ENCODE measurements around the gene FZD7. TPM values are rescaled to one million over a fixed set of nuclear protein-coding genes. Genes with fewer than 3 reads are reported as not detected.
A peak's percentile ranks its signal among the peaks of the same experiment; 100 is the strongest.

Gene FZD7
- total RNA-seq, 1 donor from 2014 or later = 35.2 TPM

GRCh38 chr2:201996679-201997314 is 36.9 kb upstream of the FZD7 start:
- H3K4me3 ChIP-seq = no peak overlapping the region
- TF ChIP-seq CTCF (IDR thresholded peaks at IDR 0.05; ENCODE audit: borderline replicate concordance) = no peak
- no peaks in the 10 kb centered on the region for H3K36me3 ChIP-seq
- peaks cover 17% of the 10 kb centered on the region for H3K4me1 ChIP-seq
- no peaks in the 10 kb centered on the region for H3K9me3 ChIP-seq (replicated peaks)
- H3K27me3 ChIP-seq (ENCODE audit: low read depth) = peaks cover 11% of the 10 kb centered on the region
- DNase-seq = no peak
- intact Hi-C loops (cut with micrococcal nuclease) = no loop called here
- H3K27ac ChIP-seq (replicated peaks) = no peak overlapping the region

- peak; percentile 45 for DNase-seq
- Histone ChIP-seq H3K27me3 (ENCODE audit: low read depth) (peaks cover 11% of the 10 kb centered on the region), H3K27ac (replicated peaks) (peak overlapping the region; percentile 18), H3K4me3 (no peak overlapping the region), H3K9me3 (replicated peaks) (no peaks in the 10 kb centered on the region), H3K4me1 (peaks cover 17% of the 10 kb centered on the region), H3K36me3 (no peaks in the 10 kb centered on the region)
- intact Hi-C loops (cut with micrococcal nuclease) = no loop called here
- no peak for TF ChIP-seq CTCF (IDR thresholded peaks at IDR 0.05; ENCODE audit: borderline replicate concordance)
Observed at GRCh38 chr2:201999279-201999678, 34.4 kb upstream of the FZD7 start.

DNA sequence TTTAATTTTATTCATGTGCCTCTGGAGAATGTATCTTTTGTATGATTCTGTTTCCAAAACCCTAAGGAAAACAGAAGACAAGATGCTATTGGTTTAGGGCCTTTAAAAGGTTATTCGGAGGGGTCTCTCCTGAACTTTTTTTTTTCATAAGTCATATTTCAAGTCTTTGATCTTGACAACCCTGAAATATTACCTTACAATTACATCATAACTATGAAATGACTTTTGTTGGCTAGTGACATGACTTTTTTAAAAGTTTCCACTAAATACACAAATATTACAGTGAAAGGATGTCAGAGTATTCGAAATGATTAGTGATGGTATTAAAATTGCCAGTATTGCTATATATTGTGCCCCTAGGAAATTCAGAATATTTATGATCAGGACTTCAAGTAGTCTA is 31.8 kb upstream of the FZD7 start:
- no peaks in the 10 kb centered on the region for H3K36me3 ChIP-seq
- H3K27me3 ChIP-seq (ENCODE audit: low read depth) = peaks cover 1% of the 10 kb centered on the region
- DNase-seq = no peak
- H3K4me3 ChIP-seq = no peak overlapping the region
- intact Hi-C loops (cut with micrococcal nuclease) = no loop called here
- no peaks in the 10 kb centered on the region for H3K9me3 ChIP-seq (replicated peaks)
- TF ChIP-seq CTCF (IDR thresholded peaks at IDR 0.05; ENCODE audit: borderline replicate concordance) = no peak
- H3K27ac ChIP-seq (replicated peaks) = no peak overlapping the region
- H3K4me1 ChIP-seq = peaks cover 21% of the 10 kb centered on the region

GRCh38 chr2:202002381-202002780 is 31.3 kb upstream of the FZD7 start:
- no peaks in the 10 kb centered on the region for H3K27me3 ChIP-seq (ENCODE audit: low read depth)
- H3K4me1 ChIP-seq = peaks cover 26% of the 10 kb centered on the region
- intact Hi-C loops (cut with micrococcal nuclease) = no loop called here
- H3K36me3 ChIP-seq = no peaks in the 10 kb centered on the region
- H3K9me3 ChIP-seq (replicated peaks) = no peaks in the 10 kb centered on the region
- H3K4me3 ChIP-seq = no peak overlapping the region
- no peak overlapping the region for H3K27ac ChIP-seq (replicated peaks)
- TF ChIP-seq CTCF (IDR thresholded peaks at IDR 0.05; ENCODE audit: borderline replicate concordance) = no peak
- no peak for DNase-seq

DNA sequence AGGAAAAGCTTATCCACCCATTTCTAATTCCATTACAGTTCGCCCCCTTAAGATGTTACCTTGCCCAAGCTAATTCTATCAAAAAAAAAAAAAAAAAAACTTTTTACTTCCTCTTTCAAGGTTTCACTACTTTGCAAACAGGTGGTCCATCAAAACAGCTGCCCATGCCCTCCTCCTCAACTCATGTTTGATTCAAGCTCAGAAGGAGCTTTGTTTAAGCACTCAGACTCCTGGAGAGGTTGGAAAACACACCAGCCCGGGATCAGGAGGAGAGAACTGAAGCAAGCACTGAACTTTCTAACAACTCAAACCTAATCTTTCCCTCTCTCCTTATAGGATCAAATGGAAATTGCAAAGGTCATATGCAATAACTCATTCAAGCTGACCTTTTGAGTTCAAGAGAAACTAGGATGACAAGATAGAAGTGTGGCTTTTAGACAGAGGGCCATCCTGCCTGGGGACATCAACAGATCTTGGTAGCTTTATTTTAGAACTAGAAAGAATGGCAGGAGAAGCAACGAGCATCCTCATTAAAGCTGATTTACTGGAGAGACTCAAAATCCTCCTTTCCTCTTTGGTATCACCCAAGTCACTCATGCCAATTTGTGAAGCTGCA is 28.3 kb upstream of the FZD7 start:
- intact Hi-C loops (cut with micrococcal nuclease) = no loop called here
- H3K4me3 ChIP-seq = no peak overlapping the region
- H3K9me3 ChIP-seq (replicated peaks) = no peaks in the 10 kb centered on the region
- H3K27me3 ChIP-seq (ENCODE audit: low read depth) = no peaks in the 10 kb centered on the region
- H3K36me3 ChIP-seq = no peaks in the 10 kb centered on the region
- no peak overlapping the region for H3K27ac ChIP-seq (replicated peaks)
- H3K4me1 ChIP-seq = peaks cover 35% of the 10 kb centered on the region
- no peak for TF ChIP-seq CTCF (IDR thresholded peaks at IDR 0.05; ENCODE audit: borderline replicate concordance)
- DNase-seq = no peak
